GM19099 (cell line): Measurements from ENCODE around the gene RPUSD3.

ENCODE experiments used
- POLR2A ChIP-seq: IDR thresholded peaks from 3 replicates; pipeline ENCODE4 v1.6.1; 2011; ENCODE audit warnings: low read depth; ENCODE audit not compliant: insufficient read length; ENCODE audit errors: extremely low read depth

The RPUSD3 gene

GRCh38 chr3:9837701-9838582 lies 5.9 kb downstream of the RPUSD3 start:
- no peak for TF ChIP-seq POLR2A

DNA sequence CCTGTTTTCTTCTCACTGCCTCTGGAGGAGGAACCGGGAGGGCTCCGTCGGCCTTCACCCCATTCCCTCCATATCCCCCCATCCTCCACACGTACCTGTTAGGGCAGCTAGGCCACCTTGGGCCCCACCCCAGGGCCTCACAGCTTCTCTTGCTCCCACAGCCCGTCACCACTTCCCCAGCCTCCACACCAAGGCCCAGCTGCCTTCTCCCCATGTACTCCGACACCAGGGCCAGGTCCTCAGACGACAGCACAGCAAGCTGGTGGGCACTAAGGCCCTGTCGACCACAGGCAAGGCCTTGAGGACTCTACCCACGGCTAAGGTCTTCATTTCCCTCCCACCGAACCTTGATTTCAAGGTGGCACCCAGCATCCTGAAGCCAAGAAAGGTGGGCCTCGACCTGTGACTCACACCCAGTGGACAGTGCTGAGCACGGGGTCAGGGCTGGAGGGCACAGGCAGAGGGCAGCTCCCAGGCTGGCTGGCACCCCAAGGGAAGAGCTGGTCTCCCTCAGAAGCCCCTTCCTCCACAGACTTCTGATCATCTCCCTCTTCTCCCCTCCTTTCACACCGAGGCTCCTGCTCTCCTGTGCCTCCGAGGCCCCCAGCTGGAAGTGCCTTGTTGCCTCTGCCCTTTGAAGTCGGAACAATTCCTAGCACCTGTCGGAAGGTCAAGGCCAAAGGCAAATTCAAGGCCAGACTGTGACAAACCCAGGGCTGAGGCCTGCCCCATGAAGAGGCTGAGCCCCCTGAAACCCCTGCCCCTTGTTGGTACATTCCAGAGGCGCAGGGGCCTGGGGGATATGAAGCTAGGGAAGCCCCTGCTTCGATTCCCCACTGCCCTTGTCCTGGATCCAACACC lies 9.1 kb downstream of the RPUSD3 start:
- TF ChIP-seq POLR2A: no peak

GRCh38 chr3:9833078-9833477 lies 10.7 kb downstream of the RPUSD3 start:
- no peak for TF ChIP-seq POLR2A

DNA sequence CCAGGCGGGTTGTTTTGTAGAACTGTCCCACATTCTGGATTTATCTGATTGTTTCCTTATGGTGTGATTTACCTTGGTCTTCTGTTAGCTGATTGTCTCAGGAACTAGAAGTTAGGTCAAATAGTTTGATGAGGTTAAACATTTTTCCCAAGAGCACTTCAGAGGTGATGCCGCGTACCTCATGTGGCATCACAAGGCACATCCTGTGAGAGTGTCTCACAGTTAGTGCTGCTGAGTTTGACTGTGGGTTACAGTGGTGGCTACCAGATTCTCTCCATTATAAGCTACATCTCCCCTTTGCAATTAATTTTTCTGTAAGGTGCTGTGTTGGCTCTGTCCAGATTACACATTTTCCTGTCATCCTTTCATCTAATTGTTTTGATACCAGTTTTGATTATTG lies 12.6 kb downstream of the RPUSD3 start:
- TF ChIP-seq POLR2A: no peak

- no peak for TF ChIP-seq POLR2A
These were observed 14.7 kb downstream of the RPUSD3 start for GRCh38 chr3:9828801-9829755.

DNA sequence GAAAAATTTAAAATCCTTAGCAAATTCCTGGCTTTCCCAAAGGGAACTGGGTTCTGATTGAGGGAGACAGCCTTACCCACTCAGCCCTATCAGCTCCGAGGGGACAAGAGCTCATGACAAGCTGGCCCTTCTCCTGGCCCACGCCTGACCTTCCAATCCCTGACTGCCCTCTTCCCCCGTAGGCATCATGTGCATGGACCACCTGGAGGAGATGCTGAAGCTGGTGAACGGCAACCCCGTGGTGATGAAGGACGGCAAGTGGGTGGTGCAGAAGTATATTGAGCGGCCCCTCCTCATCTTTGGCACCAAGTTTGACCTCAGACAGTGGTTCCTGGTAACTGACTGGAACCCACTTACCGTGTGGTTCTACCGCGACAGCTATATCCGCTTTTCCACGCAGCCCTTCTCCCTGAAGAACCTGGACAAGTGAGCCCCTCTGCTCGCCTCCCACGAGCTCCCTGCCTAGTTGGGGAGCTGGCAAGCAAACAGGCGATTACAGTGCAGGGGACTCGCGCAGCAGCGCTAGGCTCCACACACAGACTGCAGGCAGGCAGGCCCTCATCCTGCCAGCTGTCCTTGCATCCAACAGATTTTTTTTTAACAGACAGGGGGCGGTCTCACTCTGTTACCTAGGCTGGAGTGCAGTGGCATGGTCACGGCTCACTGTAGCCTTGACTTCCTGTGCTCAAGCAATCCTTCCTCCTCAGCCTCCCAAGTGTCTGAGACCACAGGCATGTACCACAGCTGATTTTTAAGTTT lies 16.8 kb downstream of the RPUSD3 start:
- TF ChIP-seq POLR2A: no peak

GRCh38 chr3:9825451-9826040 lies 18.3 kb downstream of the RPUSD3 start:
- no peak for TF ChIP-seq POLR2A

GRCh38 chr3:9820946-9821345 lies 22.9 kb downstream of the RPUSD3 start:
- TF ChIP-seq POLR2A: no peak

DNA sequence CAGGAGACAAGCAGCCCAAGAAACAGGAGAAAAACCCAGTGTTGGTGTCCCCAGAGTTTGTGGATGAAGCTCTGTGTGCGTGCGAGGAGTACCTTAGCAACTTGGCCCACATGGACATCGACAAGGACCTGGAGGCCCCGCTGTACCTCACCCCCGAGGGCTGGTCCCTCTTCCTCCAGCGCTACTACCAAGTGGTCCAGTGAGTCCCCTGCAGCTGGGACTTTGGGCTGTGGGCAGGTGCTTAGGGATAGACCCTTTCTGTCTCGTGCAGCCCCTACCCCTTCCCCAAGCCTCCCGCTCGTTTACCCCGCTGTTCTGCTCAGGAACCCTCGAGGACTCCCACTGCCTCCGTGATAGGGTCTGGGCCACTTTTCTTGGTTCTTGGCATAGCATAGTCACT lies 23.3 kb downstream of the RPUSD3 start:
- no peak for TF ChIP-seq POLR2A

- no peak for TF ChIP-seq POLR2A
These were observed 25.0 kb downstream of the RPUSD3 start for GRCh38 chr3:9818666-9819335.

DNA sequence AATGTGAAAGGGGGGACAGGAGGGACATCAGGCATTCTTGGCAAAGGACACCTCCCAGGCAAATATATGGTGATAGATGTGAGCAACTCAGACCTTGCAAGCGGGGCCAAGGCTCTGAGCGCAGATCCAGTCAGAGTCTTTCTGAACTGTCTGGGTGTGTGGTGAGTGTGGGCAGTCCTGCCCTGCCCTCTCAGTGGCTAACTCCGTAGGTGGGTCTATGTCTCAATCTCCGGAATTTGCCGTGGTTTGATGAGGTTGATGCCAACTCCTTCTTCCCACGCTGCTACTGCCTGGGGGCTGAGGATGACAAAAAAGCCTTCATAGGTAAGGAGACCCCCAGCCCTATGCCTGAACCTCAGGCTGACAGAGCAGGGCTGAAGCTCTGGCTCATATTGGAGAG lies 26.4 kb downstream of the RPUSD3 start:
- TF ChIP-seq POLR2A: no peak

GRCh38 chr3:9815986-9816385 lies 27.8 kb downstream of the RPUSD3 start:
- no peak for TF ChIP-seq POLR2A

- no peak for TF ChIP-seq POLR2A
These were observed 30.8 kb downstream of the RPUSD3 start for GRCh38 chr3:9812870-9813483.
